NCI-H128 (cell line): ENCODE measurements around the gene C11orf24.
A peak's percentile ranks its signal among the peaks of the same experiment; 100 is the strongest.

Experiments used
- DNase-seq: peaks from one replicate; lab custom pipeline; 2025; ENCODE audit not compliant: unreplicated experiment; lab: John Stamatoyannopoulos, UW

C11orf24 gene

DNA sequence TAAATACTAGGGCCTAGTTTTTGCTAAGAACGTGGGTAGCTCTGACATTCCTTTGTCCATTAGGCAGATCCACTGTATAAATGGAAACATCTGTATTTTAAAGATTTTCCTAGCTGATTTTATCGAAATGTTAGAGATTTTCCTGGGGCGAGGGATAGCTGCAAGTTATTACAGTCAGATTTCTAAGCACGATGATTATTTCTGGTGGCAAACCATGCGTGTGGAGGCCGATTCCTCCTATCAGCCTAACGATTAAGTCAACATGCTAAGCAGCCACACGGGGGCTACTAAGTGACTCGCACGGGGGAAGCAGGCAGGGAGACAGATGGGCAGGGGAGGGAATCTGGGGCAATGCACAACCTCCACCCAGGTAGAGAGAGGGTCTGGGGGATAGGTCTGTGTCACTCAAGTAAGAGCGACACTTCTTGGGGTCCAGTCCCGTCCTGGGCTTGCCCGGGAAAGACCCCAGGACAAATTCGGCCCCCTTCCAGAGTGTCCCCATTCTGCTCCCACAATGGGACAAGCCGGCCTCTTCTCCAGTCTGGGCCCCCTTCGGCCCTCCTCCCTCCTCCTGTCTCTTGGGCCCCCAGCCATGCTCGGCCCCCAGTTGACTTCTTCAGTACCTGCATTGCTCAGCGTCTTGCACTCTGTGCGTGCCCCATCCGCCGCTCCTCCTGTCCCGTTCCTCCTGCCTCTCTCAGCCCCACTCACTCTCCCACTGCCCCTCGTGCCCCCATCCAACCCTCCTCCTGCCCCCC lies 571 bp downstream of the C11orf24 start:
- peak; percentile 53 for DNase-seq

DNA sequence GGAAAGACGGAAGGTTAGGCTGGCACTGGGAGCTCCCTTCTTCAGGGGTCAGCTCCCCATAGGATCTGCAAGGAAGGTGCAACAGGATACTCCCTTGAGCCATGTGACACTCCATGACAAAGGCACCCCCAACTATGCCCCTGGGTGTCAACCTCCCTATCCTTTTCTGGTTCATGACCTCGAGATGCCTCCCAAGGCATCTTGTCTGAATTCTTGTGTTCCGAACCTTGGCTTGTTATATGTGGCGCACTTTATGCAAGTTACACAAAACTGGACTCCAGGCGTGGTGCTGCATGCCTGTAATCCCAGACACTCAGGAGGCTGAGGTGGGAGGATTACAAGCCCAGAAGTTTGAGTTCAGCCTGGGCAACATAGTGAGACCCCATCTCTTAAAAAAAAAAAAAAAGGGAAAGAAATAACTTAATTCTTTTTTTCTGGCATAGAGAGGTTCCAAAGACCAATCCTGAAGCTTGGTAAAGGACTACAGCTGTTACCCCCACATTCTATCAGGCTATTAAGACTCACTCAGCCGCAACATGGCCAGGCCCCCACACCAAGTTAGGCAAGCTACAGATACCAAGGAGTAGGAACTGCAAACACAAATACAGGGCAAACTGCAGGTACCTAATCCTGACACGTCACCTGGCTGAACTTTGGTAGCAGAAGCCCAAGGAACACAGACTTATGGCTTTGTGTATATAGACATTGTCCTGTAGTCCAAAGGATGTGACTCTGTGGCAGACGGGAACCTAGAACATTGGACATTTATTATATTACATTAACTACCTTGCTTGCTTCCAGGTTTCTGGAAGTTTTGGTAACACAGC lies 1.4 kb downstream of the C11orf24 start:
- DNase-seq, result no peak

DNA sequence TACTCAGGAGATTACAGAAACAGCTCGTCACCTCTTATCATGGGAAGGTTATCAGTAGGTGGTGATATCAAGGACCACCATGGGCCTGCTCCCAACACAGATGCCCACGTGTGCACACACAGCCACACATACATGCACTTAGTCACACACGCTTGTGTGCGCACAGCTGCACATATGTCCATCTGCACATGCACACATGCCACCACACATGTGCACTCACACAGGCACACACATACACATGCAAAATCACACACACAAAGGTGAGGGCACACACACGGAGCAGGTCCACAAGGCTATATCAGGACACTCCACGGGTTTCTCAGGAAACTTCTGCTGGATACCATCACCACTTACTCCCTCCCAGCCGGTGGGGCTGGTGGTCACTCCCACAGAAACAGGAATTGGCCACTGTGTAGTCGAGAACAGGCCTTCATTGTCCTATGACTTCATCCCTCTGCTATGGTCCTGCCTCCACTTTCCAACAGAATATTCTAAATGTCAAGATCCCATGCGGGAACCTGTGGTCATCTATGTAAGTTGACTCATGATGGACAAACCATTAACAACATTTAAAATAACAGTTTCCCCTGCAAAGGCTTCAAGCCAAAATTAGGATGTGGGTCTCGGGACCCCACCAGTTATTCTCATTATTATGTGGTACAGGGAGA lies 2.2 kb downstream of the C11orf24 start:
- DNase-seq, result no peak

DNA sequence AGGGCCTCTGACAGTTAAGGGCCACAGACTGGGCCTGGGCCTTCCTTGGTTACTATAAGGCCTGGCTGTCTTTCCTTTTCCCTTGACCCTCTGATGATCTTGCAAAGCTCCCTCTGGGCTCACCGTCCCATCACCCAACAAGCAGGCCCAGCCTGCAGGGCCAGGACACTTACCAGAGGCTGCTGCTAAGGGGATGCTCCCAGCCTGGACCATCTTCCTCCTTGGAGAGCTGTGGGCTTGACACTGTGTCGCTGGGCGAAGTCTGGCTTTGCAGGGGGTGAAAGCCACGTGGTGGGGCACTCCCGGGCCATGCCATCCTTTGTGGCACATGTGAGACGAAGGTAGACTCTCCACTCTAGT lies 3.9 kb downstream of the C11orf24 start:
- DNase-seq, result no peak

DNA sequence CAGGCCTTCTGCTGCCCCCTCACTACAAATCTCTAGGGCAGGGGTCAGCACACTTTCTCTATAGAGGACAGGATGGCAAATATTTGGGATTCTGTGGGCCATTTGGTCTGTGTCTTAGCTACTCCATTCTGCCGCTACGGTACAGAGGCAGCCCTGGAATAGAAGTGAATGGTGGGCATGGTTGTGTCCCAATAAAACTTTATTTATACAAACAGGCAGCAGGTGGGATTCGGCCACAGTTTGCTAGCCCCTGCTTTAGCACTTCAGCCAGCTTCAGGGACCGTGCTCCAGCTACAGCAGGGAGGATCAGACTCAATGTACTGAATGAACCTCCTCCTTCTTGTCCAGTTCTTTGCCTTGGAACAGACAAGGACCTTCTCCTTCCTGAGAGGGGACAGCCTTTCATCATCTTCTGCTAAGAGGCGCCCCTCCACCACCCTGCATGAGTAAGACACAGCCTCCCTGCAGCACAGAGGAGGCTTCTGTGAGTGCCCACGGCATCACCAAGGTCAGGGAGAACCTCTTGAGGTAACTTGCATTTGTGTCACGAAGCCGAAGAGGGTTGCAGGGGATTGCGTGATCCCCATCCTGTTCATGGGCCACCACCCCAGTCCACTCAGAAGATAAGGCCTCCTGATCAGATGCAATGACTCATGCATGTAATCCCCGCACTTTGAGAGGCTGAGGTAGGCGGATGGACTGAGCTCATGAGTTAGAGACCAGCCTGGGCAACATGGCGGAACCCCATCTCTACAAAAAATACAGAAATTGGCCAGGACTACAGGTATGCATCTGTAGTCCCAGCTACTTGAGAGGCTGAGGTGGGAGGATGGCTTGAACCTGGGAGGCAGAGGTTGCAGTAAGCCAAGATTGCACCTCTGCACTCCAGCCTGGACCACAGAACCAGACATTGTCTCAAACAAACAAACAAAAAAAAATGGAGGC lies 4.6 kb downstream of the C11orf24 start:
- no peak for DNase-seq

DNA sequence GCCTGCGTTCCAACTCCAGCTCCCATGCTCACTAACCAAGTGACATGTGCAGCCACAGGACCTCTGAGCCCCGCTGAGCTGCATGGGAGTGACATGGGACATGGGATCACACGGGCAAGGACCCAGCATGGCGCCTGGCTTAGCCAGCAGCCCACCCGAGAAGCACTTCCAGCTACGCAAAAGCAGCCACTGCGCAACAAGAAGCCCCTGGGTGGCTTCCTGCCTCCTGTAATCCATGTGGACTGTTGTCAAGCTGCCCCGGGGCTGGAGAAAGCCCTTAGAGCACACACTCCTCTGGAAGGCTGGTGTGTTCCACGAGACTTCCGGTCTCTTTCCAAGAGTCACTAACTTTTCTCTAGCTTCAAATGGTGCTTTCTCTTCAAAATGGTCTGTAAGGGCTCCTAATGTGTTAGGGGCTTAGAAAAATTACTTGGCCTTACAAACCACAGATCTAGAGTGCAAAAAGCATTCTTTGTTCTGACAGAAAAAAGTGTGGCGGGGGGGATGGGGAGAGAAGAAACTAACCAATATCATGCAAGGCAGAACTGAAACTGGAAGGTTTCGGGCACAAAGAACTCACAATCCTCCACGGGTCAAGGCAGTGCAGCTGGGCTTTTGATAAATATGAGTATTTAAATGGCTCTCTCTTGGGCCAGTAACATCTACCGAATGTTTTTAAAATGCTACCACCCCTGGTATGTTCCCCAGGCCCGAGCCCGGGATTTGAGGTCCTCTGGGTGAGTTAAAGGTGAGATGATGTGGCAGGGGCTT lies 5.5 kb downstream of the C11orf24 start:
- DNase-seq, result no peak

DNA sequence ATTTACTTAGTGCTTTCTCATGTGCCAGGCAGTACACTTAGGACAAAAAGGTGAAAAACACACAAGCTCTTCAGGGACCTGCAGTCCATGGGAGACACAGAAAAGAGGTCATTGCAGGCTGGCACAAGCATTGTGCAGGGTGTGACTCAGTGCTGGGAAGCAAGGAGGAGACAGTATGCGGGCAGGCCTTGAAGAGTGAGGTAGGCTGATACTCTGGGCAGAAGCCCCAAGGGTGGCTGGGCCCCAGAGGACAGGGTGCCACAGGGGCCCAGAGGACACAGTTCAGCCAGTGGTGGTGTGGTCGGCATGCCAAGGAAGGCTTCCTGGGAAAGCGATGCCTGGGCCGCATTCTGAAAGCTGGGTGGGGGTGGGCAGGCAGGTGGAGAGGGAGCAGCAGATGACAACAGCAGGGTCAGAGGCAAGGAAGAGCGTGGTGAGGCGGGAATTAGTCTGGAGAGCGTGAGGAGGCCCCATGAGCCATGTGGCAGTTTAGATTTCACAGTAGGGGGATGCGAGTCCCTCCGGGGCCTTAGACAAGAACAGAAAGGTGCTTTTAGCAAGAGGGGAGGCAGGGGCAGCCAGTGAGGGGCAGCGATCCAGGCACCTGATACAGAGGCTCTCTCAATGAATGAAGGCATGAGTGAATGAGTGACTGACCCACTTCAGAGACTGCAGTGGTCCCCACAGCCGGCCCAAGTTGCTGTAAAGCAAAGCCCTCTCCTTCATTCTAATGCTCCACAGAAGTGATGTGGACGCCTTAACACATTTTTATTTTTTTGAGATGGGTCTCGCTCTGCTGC lies 6.8 kb downstream of the C11orf24 start:
- DNase-seq, result no peak

DNA sequence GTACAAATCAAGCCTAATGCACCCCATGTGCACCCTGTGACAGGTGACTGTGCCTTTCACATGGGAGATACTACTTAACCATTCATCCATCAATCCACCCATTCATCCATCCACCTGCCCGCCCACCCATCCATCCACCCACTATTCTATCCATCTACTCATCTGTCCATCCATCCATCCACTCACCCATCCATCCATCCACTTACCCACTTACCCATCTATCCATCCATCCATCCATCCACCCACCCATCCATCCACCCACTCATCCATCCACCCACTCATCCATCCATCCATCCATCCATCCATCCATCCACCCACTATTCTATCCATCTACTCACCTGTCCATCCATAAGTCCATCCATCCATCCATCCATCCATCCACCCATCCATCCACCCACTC lies 7.5 kb downstream of the C11orf24 start:
- DNase-seq, result no peak

DNA sequence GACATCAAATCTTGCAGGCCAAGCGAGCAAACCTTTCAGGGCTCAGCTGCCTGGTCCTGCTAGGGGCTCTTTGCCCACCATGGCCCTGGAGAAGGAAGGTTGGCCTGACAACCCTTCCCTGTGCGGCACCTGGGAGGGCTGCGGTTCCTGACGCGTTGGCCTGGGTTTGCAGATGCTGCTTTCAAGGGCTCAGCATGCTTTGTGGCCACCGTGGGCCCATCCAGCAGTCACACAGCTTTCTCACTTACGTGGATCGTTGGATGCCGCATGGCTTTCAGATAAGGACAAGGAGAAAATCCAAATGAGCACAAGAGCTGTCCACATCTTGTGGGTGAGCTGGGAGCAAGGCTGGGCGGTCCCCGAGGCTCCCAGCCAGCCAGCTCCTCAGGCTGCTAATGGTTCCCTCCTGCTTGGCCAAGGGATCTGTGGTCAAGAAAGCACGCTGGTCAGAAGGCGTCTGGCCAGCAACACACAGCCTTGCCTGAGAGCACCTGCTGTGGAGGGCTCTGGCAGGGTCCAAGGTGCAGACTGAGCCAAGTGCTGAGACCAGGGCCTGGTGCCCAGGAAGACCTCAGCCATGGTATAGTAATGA lies 8.2 kb downstream of the C11orf24 start:
- DNase-seq, result no peak

DNA sequence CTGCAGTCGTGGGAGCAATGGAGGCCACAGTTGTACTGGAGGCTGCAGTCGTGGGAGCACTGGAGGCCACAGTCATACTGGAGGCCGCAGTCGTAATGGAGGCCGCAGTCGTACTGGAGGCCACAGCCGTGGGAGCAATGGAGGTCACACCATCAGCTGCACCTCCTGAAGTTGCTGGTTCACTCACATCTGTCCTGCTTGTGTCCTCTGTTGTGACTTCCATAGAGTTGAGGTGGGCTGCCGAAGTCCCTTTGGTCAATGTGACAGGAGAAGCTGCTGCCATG lies 9.3 kb downstream of the C11orf24 start:
- no peak for DNase-seq

DNA sequence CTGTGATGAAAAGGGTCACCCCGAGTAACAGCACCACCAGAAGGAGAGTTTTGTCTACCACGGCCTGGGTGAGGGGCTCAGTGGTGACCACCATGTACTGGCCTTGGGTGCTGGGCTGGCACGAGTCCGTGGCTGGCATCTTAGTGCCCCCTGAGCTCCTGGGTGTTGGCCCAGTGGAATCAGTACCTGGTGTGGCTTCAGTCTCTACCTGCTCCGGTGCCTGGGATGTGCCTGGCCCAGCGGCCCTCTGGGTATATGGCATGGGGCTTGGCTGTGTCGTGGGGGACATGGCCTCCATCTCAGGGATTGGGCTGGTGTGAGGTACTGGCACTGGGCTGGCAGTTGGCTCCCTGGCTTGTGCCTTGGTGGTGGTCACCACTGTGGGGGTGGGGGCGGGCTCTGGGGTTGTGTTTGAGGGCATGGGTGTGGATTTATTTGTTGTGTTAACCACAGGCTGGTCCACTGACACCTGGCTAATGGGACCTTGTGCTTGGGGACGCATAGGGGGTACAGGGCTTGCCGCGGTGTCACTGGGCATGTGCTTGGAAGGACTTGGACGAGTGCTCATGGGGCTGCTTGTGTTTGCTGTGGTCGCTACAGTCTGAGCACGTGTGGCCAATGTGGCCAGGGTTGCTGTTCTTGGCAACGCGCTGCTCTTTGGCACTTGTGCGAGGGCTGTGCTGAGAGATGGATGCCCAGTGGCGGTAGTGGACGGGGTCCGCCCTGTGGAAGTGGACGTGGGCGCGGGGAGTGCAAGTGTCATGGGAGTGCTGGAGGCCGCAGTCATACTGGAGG lies 9.8 kb downstream of the C11orf24 start:
- DNase-seq, result no peak

DNA sequence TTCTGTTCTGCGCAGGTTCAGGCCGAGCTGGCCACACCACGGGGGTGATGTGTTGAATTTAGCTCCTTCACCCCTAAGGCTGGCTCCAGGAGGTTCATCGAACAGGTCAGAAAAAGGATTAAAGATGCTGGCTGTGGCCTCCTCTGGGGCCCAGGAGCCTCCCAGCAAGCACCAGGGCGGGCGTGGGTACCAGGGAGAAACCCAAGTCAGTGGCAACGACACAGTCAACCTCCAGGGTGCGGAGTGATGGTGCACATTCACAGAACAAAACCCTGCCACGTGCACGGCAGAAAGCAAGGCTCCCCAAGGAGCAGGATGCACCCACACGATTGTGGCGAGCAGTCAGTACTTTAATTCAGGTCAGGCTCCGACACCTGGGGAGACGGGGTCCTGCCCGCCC lies 10.8 kb downstream of the C11orf24 start:
- DNase-seq, result no peak

DNA sequence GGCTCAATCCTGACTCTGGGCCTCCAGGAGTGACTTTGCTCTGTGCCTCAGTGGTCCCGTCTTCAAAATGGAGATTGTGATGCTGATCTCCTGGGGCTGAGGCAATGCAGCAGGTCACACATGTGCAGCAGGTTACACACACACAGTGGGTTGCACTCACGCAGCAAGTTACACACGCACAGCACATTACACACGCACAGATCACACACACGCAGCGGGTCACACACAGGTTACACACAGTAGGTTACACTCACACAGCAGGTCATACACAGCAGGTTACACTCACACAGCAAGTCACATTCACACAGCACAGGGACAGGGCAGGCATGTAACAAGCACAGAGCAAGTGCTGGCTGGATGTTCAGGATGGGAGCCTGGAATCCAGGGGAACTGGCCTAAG lies 11.3 kb downstream of the C11orf24 start:
- DNase-seq, result no peak

DNA sequence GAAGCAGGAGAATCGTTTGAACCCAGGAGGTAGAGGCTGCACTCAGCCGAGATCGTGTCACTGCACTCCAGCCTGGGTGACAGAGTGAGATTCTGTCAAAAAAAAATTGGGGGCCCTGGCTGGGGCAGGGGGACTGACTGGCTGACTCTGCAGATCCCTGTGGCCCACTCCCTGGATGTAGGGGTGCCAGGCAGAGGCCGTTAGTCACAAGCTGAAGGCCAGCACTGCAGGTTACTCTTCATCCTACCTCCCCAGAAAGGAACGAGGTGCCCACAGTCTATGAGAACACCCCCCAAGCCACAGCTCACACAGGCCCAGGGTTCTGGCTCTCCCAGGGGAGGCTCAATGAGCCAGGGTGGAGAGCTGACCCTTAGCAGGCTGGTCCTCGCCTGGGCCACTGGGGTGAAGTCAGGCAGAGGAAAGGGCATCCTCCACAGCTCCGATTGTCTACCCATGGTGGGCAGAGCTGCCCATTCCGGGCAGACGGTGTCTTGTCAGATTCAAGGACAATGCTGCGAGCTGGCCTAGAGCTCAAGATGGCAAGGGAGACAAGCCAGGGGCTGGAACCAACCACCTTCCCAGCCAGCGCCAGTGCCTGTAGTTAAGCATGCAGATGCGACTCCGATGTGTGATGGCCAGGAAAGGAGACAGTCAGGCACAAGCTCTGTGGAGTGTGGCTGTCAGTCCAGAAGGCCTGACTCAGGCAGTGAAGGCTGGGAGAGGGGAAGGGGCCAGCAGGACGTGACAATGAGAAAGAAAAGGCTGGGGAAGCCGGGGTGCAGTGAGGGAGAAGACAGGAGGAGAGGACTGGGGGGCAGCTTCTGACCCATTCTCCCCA lies 12.4 kb downstream of the C11orf24 start:
- no peak for DNase-seq

DNA sequence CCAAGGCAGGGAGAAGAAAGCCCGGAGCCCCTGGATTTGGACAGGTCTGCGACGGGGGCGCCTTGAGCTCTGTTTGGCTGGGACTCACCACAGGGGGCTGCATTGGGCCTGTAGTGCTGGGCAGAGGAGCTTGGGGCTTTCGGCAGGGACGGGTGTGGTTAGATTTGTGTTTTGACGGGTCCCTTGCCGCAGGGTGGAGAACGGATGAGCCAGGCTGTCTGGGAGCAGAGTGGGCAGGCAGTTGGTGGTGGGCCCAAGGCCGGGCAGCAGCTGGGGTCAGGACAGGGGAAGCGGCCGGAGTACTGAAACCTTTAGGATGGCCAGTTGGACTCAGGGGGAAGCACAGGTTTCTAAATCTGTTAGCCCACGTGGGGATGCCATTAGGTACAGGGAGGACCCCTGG lies 13.4 kb downstream of the C11orf24 start:
- no peak for DNase-seq

DNA sequence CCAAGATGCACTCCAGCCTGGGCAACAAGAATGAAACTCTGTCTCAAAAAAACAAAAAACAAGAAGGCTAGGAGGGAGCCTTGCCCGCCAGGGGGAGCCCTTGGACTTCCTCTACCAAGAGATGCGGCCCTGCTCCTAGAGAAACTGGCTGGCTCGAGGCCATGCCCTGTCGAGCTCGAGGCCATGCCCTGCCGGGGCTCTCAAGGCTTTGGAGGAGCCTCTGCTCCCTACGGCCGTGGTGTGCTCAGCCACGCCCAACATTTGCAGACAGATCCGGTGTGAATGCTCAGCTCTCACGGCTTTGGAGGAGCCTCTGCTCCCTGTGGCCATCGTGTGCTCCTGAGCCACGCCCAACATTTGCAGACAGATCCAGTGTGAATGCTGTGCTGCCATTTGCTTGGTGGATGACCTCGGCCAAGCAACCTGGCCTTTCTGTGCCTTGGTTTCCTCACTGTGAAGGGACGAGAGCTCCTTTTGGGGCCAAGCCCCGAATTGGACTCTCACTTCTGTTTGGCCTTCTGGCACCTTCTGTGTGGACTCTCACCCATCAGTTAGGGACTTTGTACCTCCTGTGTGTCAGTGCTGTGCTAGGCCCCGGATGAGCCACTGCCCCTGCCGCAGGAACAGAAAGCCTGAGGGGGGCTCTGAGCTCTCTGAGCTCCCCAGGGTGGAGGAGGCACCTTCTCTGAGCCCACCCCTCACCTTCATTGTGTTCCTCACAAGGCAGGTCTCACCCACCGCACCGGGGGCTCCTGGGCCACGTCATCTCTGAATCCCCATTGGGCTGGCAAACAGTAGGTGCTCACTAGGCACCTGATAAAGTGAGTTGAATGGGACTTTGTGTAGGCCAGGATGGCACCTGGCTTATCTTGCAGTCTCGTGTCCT lies 14.1 kb downstream of the C11orf24 start:
- DNase-seq, result peak; percentile 82

DNA sequence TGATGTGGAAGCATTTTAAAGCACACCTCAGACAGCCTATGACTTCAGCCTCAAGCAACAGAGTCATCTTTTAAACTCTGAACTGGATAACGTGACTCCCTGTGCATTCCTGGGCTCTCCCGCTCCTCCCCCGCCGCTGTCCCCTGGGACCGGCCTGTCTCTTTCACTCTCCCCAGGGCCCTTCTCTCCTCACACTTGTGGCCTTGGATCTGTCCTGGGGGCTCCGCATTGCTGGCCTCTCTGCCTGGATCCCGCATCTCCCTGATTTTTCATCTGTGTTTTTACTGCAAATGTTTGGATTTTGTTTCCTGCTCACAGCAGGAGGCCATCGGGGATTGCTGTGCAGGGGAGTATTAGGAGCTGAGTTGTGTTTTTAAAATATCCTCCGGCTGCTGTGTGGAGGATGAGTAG lies 15.4 kb downstream of the C11orf24 start:
- no peak for DNase-seq
